AG04450 (cell line): ENCODE results near the gene KIF14. TPM values are rescaled to one million over a fixed set of nuclear protein-coding genes. Genes with fewer than 3 reads are reported as not detected.

Source experiments
- CTCF ChIA-PET: fragments of 300-600, 350-600 bp; formaldehyde crosslinking; extraction: SDS; loops from one replicate; lab custom pipeline; 2022; ENCODE audit warnings: antibody characterized with exemption, inconsistent platforms; lab: Charles Lee
- POLR2A ChIA-PET: fragments of 350-600 bp; formaldehyde crosslinking; extraction: SDS; loops from one replicate; lab custom pipeline; 2021; ENCODE audit warnings: antibody characterized with exemption, inconsistent platforms; lab: Yijun Ruan, JAX
- DNase-seq: peaks from one replicate; pipeline ENCODE4 v3.0.0-alpha.2; 2011; ENCODE audit warnings: low read depth, low spot score
- H3K27ac ChIP-seq: one replicate; pipeline ENCODE4 v1.5.1; 2012; ENCODE audit warnings: low read depth, low read length, control low read depth
- H3K27me3 ChIP-seq: one replicate; pipeline ENCODE4 v1.6.0; 2012; ENCODE audit warnings: low read length; ENCODE audit not compliant: control insufficient read depth, insufficient read depth
- H3K4me3 ChIP-seq: 2 replicates; pipeline ENCODE4 v1.5.1; 2011; ENCODE audit warnings: mild to moderate bottlenecking, low read depth, low read length, control low read depth
- H3K9me3 ChIP-seq: 2 replicates; pipeline ENCODE4 v1.5.1; 2012; ENCODE audit warnings: low read length; ENCODE audit not compliant: control insufficient read depth, insufficient read depth
- polyA plus RNA-seq: library from polyadenylated mRNA; depleted of rRNA; stranded (reverse); fragments of >200 nt; gene quantifications from 2 replicates; pipeline ENCODE4 v1.2.3, GENCODE V29; 2011
- TF ChIP-seq, protein P1 (sequence below): IDR thresholded peaks from 2 replicates; pipeline ENCODE4 v1.5.1; 2011; ENCODE audit warnings: low read depth, low read length, control low read depth, inconsistent platforms

KIF14 gene
- polyA plus RNA-seq, 1 experiment, result 2.9 TPM

DNA sequence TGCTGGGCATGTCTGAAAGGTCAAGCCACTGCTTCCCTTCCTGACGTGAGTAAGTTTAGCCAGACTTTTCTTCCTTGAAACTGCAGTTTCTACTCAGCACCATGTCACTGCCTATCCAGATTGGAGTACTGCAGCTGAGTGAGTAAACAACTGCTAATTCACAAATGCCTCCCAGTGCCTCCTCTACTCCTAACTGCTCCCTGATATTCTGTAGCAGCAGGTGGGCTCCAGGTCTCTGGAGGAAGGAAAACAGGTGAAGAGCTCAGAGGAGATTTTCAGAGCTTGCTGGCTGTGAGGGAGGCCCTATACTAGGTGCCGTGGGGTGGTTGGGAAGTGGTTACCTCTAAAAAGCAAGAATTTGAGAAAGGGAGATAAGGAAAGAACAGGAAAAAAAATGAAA is 96.5 kb downstream of the KIF14 start:
- H3K27me3 ChIP-seq, result no peaks in the 10 kb centered on the region
- DNase-seq, result no peak
- no peaks in the 10 kb centered on the region for H3K9me3 ChIP-seq
- no peak overlapping the region for H3K4me3 ChIP-seq
- ChIA-PET CTCF (interaction anchor here (0.6 to 2.3 kb wide), 2 partner anchors 14 to 244 kb away, joined by 3 to 9 read pairs; no protein-coding TSS in a partner anchor), POLR2A (interaction anchor here (0.6 kb wide), 1 partner anchor 829 kb away, joined by 4 read pairs; no protein-coding TSS in a partner anchor)
- TF ChIP-seq, protein P1, sequence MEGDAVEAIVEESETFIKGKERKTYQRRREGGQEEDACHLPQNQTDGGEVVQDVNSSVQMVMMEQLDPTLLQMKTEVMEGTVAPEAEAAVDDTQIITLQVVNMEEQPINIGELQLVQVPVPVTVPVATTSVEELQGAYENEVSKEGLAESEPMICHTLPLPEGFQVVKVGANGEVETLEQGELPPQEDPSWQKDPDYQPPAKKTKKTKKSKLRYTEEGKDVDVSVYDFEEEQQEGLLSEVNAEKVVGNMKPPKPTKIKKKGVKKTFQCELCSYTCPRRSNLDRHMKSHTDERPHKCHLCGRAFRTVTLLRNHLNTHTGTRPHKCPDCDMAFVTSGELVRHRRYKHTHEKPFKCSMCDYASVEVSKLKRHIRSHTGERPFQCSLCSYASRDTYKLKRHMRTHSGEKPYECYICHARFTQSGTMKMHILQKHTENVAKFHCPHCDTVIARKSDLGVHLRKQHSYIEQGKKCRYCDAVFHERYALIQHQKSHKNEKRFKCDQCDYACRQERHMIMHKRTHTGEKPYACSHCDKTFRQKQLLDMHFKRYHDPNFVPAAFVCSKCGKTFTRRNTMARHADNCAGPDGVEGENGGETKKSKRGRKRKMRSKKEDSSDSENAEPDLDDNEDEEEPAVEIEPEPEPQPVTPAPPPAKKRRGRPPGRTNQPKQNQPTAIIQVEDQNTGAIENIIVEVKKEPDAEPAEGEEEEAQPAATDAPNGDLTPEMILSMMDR, result no peak
- no peak overlapping the region for H3K27ac ChIP-seq

DNA sequence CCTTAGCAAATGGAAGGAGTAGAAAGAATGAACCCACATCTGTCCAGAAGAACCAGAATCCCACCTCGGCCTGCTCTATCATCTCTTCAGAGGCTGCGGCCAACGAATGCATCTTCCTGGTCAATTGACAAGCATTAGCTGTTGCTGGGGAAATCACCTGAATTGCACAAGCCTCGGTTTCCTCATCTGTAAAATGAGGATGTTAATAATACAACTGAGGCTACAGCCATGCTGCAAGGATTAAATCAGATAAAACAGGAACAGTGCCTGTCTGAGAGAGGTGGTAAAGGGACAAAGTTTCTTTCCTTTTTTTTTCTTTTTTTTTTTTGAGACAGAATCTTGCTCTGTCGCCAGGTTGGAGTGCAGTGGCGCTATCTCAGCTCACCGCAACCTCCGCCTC is 99.8 kb downstream of the KIF14 start:
- ChIA-PET POLR2A (interaction anchor here (0.7 kb wide), 1 partner anchor 362 kb away, joined by 3 read pairs; no protein-coding TSS in a partner anchor), CTCF (no interaction called here)
- Histone ChIP-seq H3K27ac (no peak overlapping the region), H3K27me3 (no peaks in the 10 kb centered on the region), H3K4me3 (no peak overlapping the region), H3K9me3 (no peaks in the 10 kb centered on the region)
- TF ChIP-seq, protein P1, result no peak
- DNase-seq, result no peak

DNA sequence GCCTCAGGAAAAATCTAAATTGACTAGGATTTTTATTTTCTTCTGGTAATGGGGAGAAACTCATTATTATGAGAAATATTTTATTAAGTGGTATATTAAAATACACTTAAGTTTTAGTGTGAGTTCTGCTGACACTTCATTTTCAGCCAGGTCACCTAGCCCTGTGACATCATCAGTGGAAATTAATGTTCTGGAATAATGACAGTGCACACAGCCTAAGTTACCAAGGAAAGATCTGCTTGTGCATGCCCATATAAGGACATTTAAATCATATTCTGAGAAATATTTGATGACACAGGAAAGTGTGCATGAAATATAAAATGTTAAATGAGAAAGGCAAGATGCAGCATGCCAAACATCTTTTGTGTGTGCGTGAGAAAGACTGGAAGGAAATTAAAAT is 102.0 kb downstream of the KIF14 start:
- H3K9me3 ChIP-seq, result no peaks in the 10 kb centered on the region
- DNase-seq, result no peak
- CTCF ChIA-PET, result interaction anchor here (0.9 kb wide), 1 partner anchor 8 kb away, joined by 4 read pairs; no protein-coding TSS in a partner anchor
- no peak overlapping the region for H3K27ac ChIP-seq
- no peak overlapping the region for H3K4me3 ChIP-seq
- TF ChIP-seq, protein P1, result no peak
- POLR2A ChIA-PET, result interaction anchor here (0.6 kb wide), 1 partner anchor 842 kb away, joined by 5 read pairs; no protein-coding TSS in a partner anchor
- no peaks in the 10 kb centered on the region for H3K27me3 ChIP-seq

- TF ChIP-seq, protein P1, result no peak
- peak; percentile 42 for DNase-seq
- Histone ChIP-seq H3K27me3 (no peaks in the 10 kb centered on the region), H3K27ac (no peak overlapping the region), H3K4me3 (no peak overlapping the region), H3K9me3 (no peaks in the 10 kb centered on the region)
- CTCF ChIA-PET, result interaction anchor here (0.6 to 6.3 kb wide), 15 partner anchors 13 to 827 kb away, joined by 3 to 90 read pairs (median 4); no protein-coding TSS in a partner anchor
- POLR2A ChIA-PET, result no interaction called here
Observed at GRCh38 chr1:200512191-200512590, 108.4 kb downstream of the KIF14 start.

DNA sequence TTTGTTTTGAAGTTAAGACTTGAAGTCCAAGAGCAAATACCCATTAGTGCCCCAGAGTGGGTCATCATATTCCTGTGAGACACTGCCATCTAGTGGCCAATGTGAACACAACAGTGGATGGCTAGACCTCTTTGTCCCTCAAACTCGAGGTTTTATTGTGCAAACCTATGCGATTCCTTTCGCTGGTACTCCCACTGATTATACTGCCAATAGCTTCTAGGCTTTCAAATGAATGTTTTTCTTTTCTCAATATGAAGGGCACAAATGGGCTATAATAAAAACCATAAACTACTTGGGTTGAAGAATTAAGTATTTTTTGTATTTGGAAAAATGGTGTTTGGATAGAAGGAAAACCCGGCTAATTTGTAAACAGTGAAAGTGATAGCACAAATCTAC is 110.3 kb downstream of the KIF14 start:
- peak; percentile 74 for DNase-seq
- H3K27ac ChIP-seq, result no peak overlapping the region
- H3K9me3 ChIP-seq, result no peaks in the 10 kb centered on the region; the same call in 1 of the 2 replicates
- no peaks in the 10 kb centered on the region for H3K27me3 ChIP-seq
- H3K4me3 ChIP-seq, result no peak overlapping the region
- ChIA-PET POLR2A (no interaction called here), CTCF (interaction anchor here (0.6 to 6.3 kb wide), 37 partner anchors 8 to 1754 kb away, joined by 3 to 90 read pairs (median 4); no protein-coding TSS in a partner anchor)
- TF ChIP-seq, protein P1, result peak; percentile 89
